ENCODE measurements around the gene INKA2.

Gene INKA2

GRCh38 chr1:111696330-111696729 lies 42.9 kb downstream of the INKA2 start:
- no peak for DNase-seq

GRCh38 chr1:111695801-111696200 lies 43.4 kb downstream of the INKA2 start:
- no peak for DNase-seq

- no peak for DNase-seq
Observed at GRCh38 chr1:111691886-111692285, 47.3 kb downstream of the INKA2 start.

GRCh38 chr1:111690306-111690617 lies 48.9 kb downstream of the INKA2 start:
- no peak for DNase-seq

Data from activated CD8-positive, alpha-beta memory T cell treated with anti-CD3 and anti-CD28 coated beads, Interleukin-2, amount 50 U/mL, for 4 hours (primary cell).